ENCODE results near the gene PAPSS2. TPM values are rescaled to one million over a fixed set of nuclear protein-coding genes. Genes with fewer than 3 reads are reported as not detected.
"Not testable (repeated sequence)": the region's sequence is repeated elsewhere in the genome, so short reads cannot be mapped to it uniquely, and the experiment has no call there.

Gene PAPSS2
- 133 and 136 TPM in 2 replicates for polyA plus RNA-seq (2011; rRNA removed)
- 59.0 and 71.0 TPM in 2 replicates for polyA minus RNA-seq (2011; rRNA and poly(A)+ RNA removed)

DNA sequence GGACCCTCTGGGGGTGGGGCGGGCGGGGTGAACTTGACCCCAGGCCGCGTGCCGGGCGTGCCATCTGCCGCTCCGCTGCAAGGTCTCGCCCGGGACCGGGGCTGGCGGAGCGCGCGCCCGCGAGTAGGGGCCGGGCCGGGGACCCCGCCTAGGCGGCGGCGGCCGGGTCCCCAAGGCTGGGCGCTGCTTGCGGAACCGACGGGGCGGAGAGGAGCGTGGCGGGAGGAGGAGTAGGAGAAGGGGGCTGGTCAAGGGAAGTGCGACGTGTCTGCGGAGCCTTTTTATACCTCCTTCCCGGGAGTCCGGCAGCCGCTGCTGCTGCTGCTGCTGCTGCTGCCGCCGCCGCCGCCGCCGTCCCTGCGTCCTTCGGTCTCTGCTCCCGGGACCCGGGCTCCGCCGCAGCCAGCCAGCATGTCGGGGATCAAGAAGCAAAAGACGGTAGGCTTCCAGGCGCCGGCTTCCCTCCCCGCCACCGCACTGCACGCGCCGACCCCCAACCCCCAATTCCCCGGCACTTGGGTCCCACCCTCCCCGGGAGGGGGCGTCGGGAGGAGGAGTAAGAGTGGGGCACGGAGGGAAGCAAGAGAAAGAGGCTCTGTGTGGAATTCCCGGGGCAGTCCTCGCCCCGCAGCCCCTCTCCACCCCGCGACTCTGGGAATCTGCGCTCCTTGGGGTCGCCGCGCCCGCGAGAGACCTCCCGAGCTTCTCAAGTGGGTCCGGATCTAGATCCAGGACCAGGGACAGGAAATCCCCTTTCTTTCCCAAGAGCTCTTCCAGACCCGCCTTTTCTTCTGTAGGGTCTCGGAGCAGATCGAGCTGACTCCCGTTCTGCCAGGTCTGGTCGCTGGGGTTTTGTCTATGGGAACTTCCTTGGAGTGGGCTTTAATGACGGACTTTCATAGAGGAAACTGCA is at the start of gene PAPSS2:
TSS of gene PAPSS2 (plus strand) at position 308 of the 913 bp plus-strand sequence. CDS start at position 412, 104 bp downstream.
- TF ChIP-seq, protein P1, sequence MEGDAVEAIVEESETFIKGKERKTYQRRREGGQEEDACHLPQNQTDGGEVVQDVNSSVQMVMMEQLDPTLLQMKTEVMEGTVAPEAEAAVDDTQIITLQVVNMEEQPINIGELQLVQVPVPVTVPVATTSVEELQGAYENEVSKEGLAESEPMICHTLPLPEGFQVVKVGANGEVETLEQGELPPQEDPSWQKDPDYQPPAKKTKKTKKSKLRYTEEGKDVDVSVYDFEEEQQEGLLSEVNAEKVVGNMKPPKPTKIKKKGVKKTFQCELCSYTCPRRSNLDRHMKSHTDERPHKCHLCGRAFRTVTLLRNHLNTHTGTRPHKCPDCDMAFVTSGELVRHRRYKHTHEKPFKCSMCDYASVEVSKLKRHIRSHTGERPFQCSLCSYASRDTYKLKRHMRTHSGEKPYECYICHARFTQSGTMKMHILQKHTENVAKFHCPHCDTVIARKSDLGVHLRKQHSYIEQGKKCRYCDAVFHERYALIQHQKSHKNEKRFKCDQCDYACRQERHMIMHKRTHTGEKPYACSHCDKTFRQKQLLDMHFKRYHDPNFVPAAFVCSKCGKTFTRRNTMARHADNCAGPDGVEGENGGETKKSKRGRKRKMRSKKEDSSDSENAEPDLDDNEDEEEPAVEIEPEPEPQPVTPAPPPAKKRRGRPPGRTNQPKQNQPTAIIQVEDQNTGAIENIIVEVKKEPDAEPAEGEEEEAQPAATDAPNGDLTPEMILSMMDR (IDR thresholded peaks at IDR 0.05; ENCODE audit: insufficient read depth, low read depth, low read length), result peak; percentile 38; the same call in 1 of the 2 replicates
- ChIA-PET CTCF (interaction anchor here (0.6 to 1.4 kb wide), 8 partner anchors 8 to 419 kb away, joined by 3 to 8 read pairs (median 3); no protein-coding TSS in a partner anchor), POLR2A (interaction anchor here (1.6 kb wide), 1 partner anchor 16 kb away, joined by 5 read pairs; no protein-coding TSS in a partner anchor)
- DNase-seq (ENCODE audit: low read depth), result no peak
- H3K4me3 ChIP-seq (ENCODE audit: low read depth, low read length), result peak within 1 kb of the TSS; percentile 89
- H3K27me3 ChIP-seq (ENCODE audit: control insufficient read depth, insufficient read depth, low read length), result no peaks in the 10 kb centered on the region
- H3K36me3 ChIP-seq (ENCODE audit: control insufficient read depth, insufficient read depth, low read length), result 0 out of 2 replicates have a peak, but pooled peaks cover 2% of the 10 kb centered on the region

DNA sequence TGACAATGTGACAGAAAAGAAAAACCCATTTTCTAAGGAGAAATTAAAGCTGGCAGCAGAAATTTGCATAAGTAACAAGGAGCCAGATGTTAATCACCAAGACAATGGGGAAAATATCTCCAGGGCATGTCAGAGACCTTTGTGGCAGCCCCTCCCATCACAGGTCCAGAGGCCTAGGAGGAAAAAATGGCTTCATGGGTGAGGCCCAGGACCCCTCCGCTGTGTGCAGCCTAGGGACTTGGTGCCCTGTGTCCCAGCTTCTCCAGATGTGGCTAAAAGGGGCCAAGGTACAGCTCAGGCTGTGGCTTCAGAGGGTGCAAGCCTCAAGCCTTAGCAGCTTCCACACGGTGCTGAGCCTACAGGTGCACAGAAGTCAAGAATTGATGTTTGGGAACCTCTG is 48.3 kb upstream of the PAPSS2 start:
- H3K27me3 ChIP-seq (ENCODE audit: control insufficient read depth, insufficient read depth, low read length); DNase-seq (ENCODE audit: low read depth); POLR2A ChIA-PET; H3K4me3 ChIP-seq (ENCODE audit: low read depth, low read length); H3K36me3 ChIP-seq (ENCODE audit: control insufficient read depth, insufficient read depth, low read length): not testable (repeated sequence)
- CTCF ChIA-PET, result interaction anchor here (0.7 kb wide), 1 partner anchor 106 kb away, joined by 3 read pairs; no protein-coding TSS in a partner anchor

DNA sequence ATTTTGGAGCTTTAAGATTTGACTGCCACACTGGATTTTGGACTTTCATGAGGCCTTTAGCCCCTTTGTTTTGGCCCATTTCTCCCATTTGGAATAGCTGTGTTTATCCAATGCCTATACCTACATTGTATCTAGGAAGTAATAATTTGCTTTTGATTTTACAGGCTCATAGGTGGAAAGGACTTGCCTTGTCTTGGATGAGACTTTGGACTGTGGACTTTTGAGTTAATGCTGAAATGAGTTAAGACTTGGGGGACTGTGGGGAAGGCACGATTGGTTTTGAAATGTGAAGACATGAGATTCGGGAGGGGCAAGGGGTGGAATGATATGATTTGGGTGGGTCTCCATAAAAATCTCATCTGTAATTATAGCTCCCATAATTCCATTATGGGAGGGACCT is 47.6 kb upstream of the PAPSS2 start:
- no peak for DNase-seq (ENCODE audit: low read depth)
- Histone ChIP-seq H3K27me3 (ENCODE audit: control insufficient read depth, insufficient read depth, low read length) (peaks cover 4% of the 10 kb centered on the region; the same call in 1 of the 2 replicates), H3K4me3 (ENCODE audit: low read depth, low read length) (no peak overlapping the region), H3K36me3 (ENCODE audit: control insufficient read depth, insufficient read depth, low read length) (no peaks in the 10 kb centered on the region)
- CTCF ChIA-PET, result no interaction called here
- TF ChIP-seq, protein P1 (IDR thresholded peaks at IDR 0.05; ENCODE audit: insufficient read depth, low read depth, low read length), result no peak
- POLR2A ChIA-PET, result no interaction called here

- DNase-seq (ENCODE audit: low read depth), result peak; percentile 29
- POLR2A ChIA-PET, result no interaction called here
- Histone ChIP-seq H3K4me3 (ENCODE audit: low read depth, low read length) (no peak overlapping the region), H3K36me3 (ENCODE audit: control insufficient read depth, insufficient read depth, low read length) (no peaks in the 10 kb centered on the region), H3K27me3 (ENCODE audit: control insufficient read depth, insufficient read depth, low read length) (peaks cover 4% of the 10 kb centered on the region; the same call in 1 of the 2 replicates)
- TF ChIP-seq, protein P1 (IDR thresholded peaks at IDR 0.05; ENCODE audit: insufficient read depth, low read depth, low read length), result no peak
- CTCF ChIA-PET, result interaction anchor here (0.6 to 1.2 kb wide), 3 partner anchors 13 to 160 kb away, joined by 3 read pairs; no protein-coding TSS in a partner anchor
Measured at GRCh38 chr10:87613751-87614150, 45.9 kb upstream of the PAPSS2 start.

- CTCF ChIA-PET, result interaction anchor here (1.0 to 2.0 kb wide), 2 partner anchors 10 to 20 kb away, joined by 3 to 5 read pairs; no protein-coding TSS in a partner anchor
- TF ChIP-seq, protein P1 (IDR thresholded peaks at IDR 0.05; ENCODE audit: insufficient read depth, low read depth, low read length), result no peak
- POLR2A ChIA-PET, result no interaction called here
- Histone ChIP-seq H3K4me3 (ENCODE audit: low read depth, low read length) (no peak overlapping the region), H3K27me3 (ENCODE audit: control insufficient read depth, insufficient read depth, low read length) (peaks cover 4% of the 10 kb centered on the region; the same call in 1 of the 2 replicates), H3K36me3 (ENCODE audit: control insufficient read depth, insufficient read depth, low read length) (no peaks in the 10 kb centered on the region)
- DNase-seq (ENCODE audit: low read depth), result no peak
Measured at GRCh38 chr10:87615856-87616255, 43.8 kb upstream of the PAPSS2 start.

All from BJ (cell line).